ENCODE data around the gene GPR42. TPM values are rescaled to one million over a fixed set of nuclear protein-coding genes. Genes with fewer than 3 reads are reported as not detected.

Gene GPR42
- total and polyA plus RNA-seq, 2 donors from 2014 or later = not detected

GRCh38 chr19:35404879-35405622 lies 34.2 kb downstream of the GPR42 start:
- no peaks in the 10 kb centered on the region for H3K36me3 ChIP-seq (ENCODE audit: control insufficient read depth in 2 of 3, insufficient read depth in 3 of 3, low read length in 3 of 3)
- no peak overlapping the region for H3K4me3 ChIP-seq (ENCODE audit: low read length in 3 of 3)
- TF ChIP-seq CTCF (IDR thresholded peaks at IDR 0.05; ENCODE audit: borderline replicate concordance, extremely low read depth, insufficient read depth) = no peak
- no peaks in the 10 kb centered on the region for H3K27me3 ChIP-seq (ENCODE audit: control insufficient read depth, insufficient read depth, low read length)
- no peaks in the 10 kb centered on the region for H3K4me1 ChIP-seq (ENCODE audit: control insufficient read depth in 2 of 3, insufficient read depth in 2 of 3, low read depth in 1 of 3, low read length in 3 of 3)
- intact Hi-C loops (cut with DNase I) = no loop called here
- H3K27ac ChIP-seq (ENCODE audit: low read depth in 2 of 2, low read length in 2 of 2) = no peak overlapping the region
- FAIRE-seq (no peak), DNase-seq (no peak)
- H3K9ac ChIP-seq (ENCODE audit: low read length in 3 of 3) = no peak overlapping the region
- no peaks in the 10 kb centered on the region for H3K9me3 ChIP-seq (ENCODE audit: control insufficient read depth in 2 of 3, insufficient read depth in 1 of 3, low read length in 3 of 3)

- no peak for DNase-seq
- no peak overlapping the region for H3K4me3 ChIP-seq (ENCODE audit: low read length in 3 of 3)
- H3K36me3 ChIP-seq (ENCODE audit: control insufficient read depth in 2 of 3, insufficient read depth in 3 of 3, low read length in 3 of 3) = no peaks in the 10 kb centered on the region
- no peaks in the 10 kb centered on the region for H3K4me1 ChIP-seq (ENCODE audit: control insufficient read depth in 2 of 3, insufficient read depth in 2 of 3, low read depth in 1 of 3, low read length in 3 of 3)
- no peaks in the 10 kb centered on the region for H3K27me3 ChIP-seq (ENCODE audit: control insufficient read depth, insufficient read depth, low read length)
- intact Hi-C loops (cut with DNase I) = no loop called here
- no peak for TF ChIP-seq CTCF (IDR thresholded peaks at IDR 0.05; ENCODE audit: borderline replicate concordance, extremely low read depth, insufficient read depth)
- no peak overlapping the region for H3K9ac ChIP-seq (ENCODE audit: low read length in 3 of 3)
- H3K27ac ChIP-seq (ENCODE audit: low read depth in 2 of 2, low read length in 2 of 2) = no peak overlapping the region
- no peak for FAIRE-seq
- H3K9me3 ChIP-seq (ENCODE audit: control insufficient read depth in 2 of 3, insufficient read depth in 1 of 3, low read length in 3 of 3) = no peaks in the 10 kb centered on the region
These were observed 36.8 kb downstream of the GPR42 start for GRCh38 chr19:35407619-35408018.

- no peak for DNase-seq
- FAIRE-seq = no peak
- intact Hi-C loops (cut with DNase I) = no loop called here
These were observed 37.7 kb downstream of the GPR42 start for GRCh38 chr19:35408284-35409171.

More at GRCh38 chr19:35408284-35409171, 37.7 kb downstream of the GPR42 start:
- Histone ChIP-seq H3K27ac (ENCODE audit: low read depth in 2 of 2, low read length in 2 of 2) (no peak overlapping the region), H3K4me3 (ENCODE audit: low read length in 3 of 3) (no peak overlapping the region), H3K27me3 (ENCODE audit: control insufficient read depth, insufficient read depth, low read length) (no peaks in the 10 kb centered on the region), H3K4me1 (ENCODE audit: control insufficient read depth in 2 of 3, insufficient read depth in 2 of 3, low read depth in 1 of 3, low read length in 3 of 3) (no peaks in the 10 kb centered on the region), H3K9me3 (ENCODE audit: control insufficient read depth in 2 of 3, insufficient read depth in 1 of 3, low read length in 3 of 3) (no peaks in the 10 kb centered on the region), H3K9ac (ENCODE audit: low read length in 3 of 3) (no peak overlapping the region), H3K36me3 (ENCODE audit: control insufficient read depth in 2 of 3, insufficient read depth in 3 of 3, low read length in 3 of 3) (no peaks in the 10 kb centered on the region)
- no peak for TF ChIP-seq CTCF (IDR thresholded peaks at IDR 0.05; ENCODE audit: borderline replicate concordance, extremely low read depth, insufficient read depth)

All from kidney (tissue), 14 donors.